ENCODE results near the gene CACNA2D1.

- no peak for TF ChIP-seq CTCF (IDR thresholded peaks at IDR 0.05)
- TF ChIP-seq POLR2A (IDR thresholded peaks at IDR 0.05): no peak
- TF ChIP-seq POLR2AphosphoS5 (IDR thresholded peaks at IDR 0.05): no peak
Observed at GRCh38 chr7:82443036-82443546, 486 bp downstream of the CACNA2D1 start.
